Measurements from ENCODE around the gene KAZN.

KAZN gene

GRCh38 chr1:14615549-14616218 lies 17.2 kb downstream of the KAZN start:
- no peak for DNase-seq

GRCh38 chr1:14616632-14617396 lies 18.3 kb downstream of the KAZN start:
- no peak for DNase-seq

- no peak for DNase-seq
Measured at GRCh38 chr1:14617791-14618190, 19.3 kb downstream of the KAZN start.

GRCh38 chr1:14620941-14621340 lies 22.5 kb downstream of the KAZN start:
- DNase-seq = no peak

GRCh38 chr1:14623090-14623489 lies 24.6 kb downstream of the KAZN start:
- DNase-seq = no peak

- no peak for DNase-seq
Measured at GRCh38 chr1:14624941-14625340, 26.5 kb downstream of the KAZN start.

GRCh38 chr1:14625572-14625971 lies 27.1 kb downstream of the KAZN start:
- DNase-seq = no peak

- no peak for DNase-seq
Measured at GRCh38 chr1:14625996-14626395, 27.5 kb downstream of the KAZN start.

GRCh38 chr1:14626869-14627607 lies 28.6 kb downstream of the KAZN start:
- no peak for DNase-seq

- DNase-seq = no peak
Measured at GRCh38 chr1:14627608-14628489, 29.4 kb downstream of the KAZN start.

- no peak for DNase-seq
Measured at GRCh38 chr1:14629363-14630014, 31.0 kb downstream of the KAZN start.

- DNase-seq = no peak
Measured at GRCh38 chr1:14630986-14631385, 32.5 kb downstream of the KAZN start.

- DNase-seq = no peak
Measured at GRCh38 chr1:14631421-14631820, 32.9 kb downstream of the KAZN start.

GRCh38 chr1:14634486-14634885 lies 36.0 kb downstream of the KAZN start:
- DNase-seq = no peak

GRCh38 chr1:14635421-14635820 lies 36.9 kb downstream of the KAZN start:
- no peak for DNase-seq

- no peak for DNase-seq
Measured at GRCh38 chr1:14636897-14637632, 38.6 kb downstream of the KAZN start.

GRCh38 chr1:14639291-14640050 lies 41.0 kb downstream of the KAZN start:
- DNase-seq = no peak

GRCh38 chr1:14642712-14643111 lies 44.2 kb downstream of the KAZN start:
- no peak for DNase-seq

GRCh38 chr1:14646973-14647372 lies 48.5 kb downstream of the KAZN start:
- no peak for DNase-seq

- no peak for DNase-seq
Measured at GRCh38 chr1:14647777-14648176, 49.3 kb downstream of the KAZN start.

GRCh38 chr1:14648391-14648790 lies 49.9 kb downstream of the KAZN start:
- DNase-seq = no peak
